Hepatocyte (in vitro differentiated cells): ENCODE data around the gene OLFM3. TPM values are rescaled to one million over a fixed set of nuclear protein-coding genes. Genes with fewer than 3 reads are reported as not detected.

Source experiments
- DNase-seq: peaks from one replicate; pipeline ENCODE4 v3.0.0-alpha.2; 2016; ENCODE audit warnings: low spot score
- H2AFZ ChIP-seq: fragments of 200-600 bp; sonication (generic); 2 replicates; pipeline ENCODE4 v1.6.0; 2016; ENCODE audit warnings: antibody characterized with exemption, mild to moderate bottlenecking
- H3K27ac ChIP-seq: fragments of 200-600 bp; sonication (generic); 2 replicates; pipeline ENCODE4 v1.5.1; 2016; ENCODE audit warnings: mild to moderate bottlenecking
- H3K27me3 ChIP-seq: fragments of 200-600 bp; sonication (generic); 2 replicates; pipeline ENCODE4 v1.6.1; 2016
- H3K36me3 ChIP-seq: fragments of 200-600 bp; sonication (generic); replicated peaks from 2 replicates; pipeline ENCODE4 v1.5.1; 2016; ENCODE audit warnings: low read depth; ENCODE audit not compliant: insufficient read depth
- H3K4me1 ChIP-seq: fragments of 200-600 bp; sonication (generic); 2 replicates; pipeline ENCODE4 v1.5.1; 2016; ENCODE audit warnings: mild to moderate bottlenecking, moderate library complexity; ENCODE audit not compliant: insufficient read depth
- H3K4me2 ChIP-seq: fragments of 200-600 bp; sonication (generic); 2 replicates; pipeline ENCODE4 v1.6.0; 2016
- H3K4me3 ChIP-seq: fragments of 200-600 bp; sonication (generic); 2 replicates; pipeline ENCODE4 v1.5.1; 2016; ENCODE audit warnings: mild to moderate bottlenecking
- H3K79me2 ChIP-seq: fragments of 200-600 bp; sonication (generic); 2 replicates; pipeline ENCODE4 v1.6.0; 2017; ENCODE audit warnings: mild to moderate bottlenecking
- H3K9me2 ChIP-seq: fragments of 200-600 bp; sonication (generic); replicated peaks from 2 replicates; pipeline ENCODE4 v1.6.0; 2017; ENCODE audit warnings: mild to moderate bottlenecking; ENCODE audit not compliant: insufficient read depth
- H3K9me3 ChIP-seq: fragments of 200-600 bp; sonication (generic); 2 replicates; pipeline ENCODE4 v1.5.1; 2016; ENCODE audit warnings: low read depth, mild to moderate bottlenecking
- H4K20me1 ChIP-seq: fragments of 200-600 bp; sonication (generic); 2 replicates; pipeline ENCODE4 v1.6.0; 2016; ENCODE audit warnings: mild to moderate bottlenecking; ENCODE audit not compliant: insufficient read depth, poor library complexity, severe bottlenecking
- EZH2 ChIP-seq: fragments of 200-600 bp; sonication (generic); IDR thresholded peaks from 2 replicates; pipeline ENCODE4 v1.6.1; 2016; ENCODE audit warnings: antibody characterized with exemption, mild to moderate bottlenecking, borderline replicate concordance
- EZH2phosphoT487 ChIP-seq: fragments of 200-600 bp; sonication (generic); IDR thresholded peaks from one replicate; pipeline ENCODE4 v1.6.1; 2018; ENCODE audit warnings: antibody characterized with exemption, mild to moderate bottlenecking, low read depth, moderate library complexity; ENCODE audit not compliant: unreplicated experiment, severe bottlenecking
- WGBS: methylation state at CpG from one replicate; pipeline ENCODE4 v1.1.6; 2016; ENCODE audit warnings: low lambda C conversion rate; ENCODE audit errors: missing lambda C conversion rate; 5-methylcytosine and 5-hydroxymethylcytosine counted together
- polyA plus RNA-seq: library from polyadenylated mRNA; unstranded; fragments of >200 nt; fragmentation: Nextera tagmentation; extraction: Ambion mirVana; gene quantifications from 2 replicates; pipeline ENCODE4 v1.2.1, GENCODE V29; 2016
- total RNA-seq: library from RNA; depleted of rRNA; stranded (reverse); fragments of >200 nt; gene quantifications from 2 replicates; pipeline ENCODE4 v1.2.3, GENCODE V29; 2014
- TF ChIP-seq, protein P1 (sequence below): fragments of 200-600 bp; sonication (generic); IDR thresholded peaks from 2 replicates; pipeline ENCODE4 v1.5.1; 2016; ENCODE audit warnings: antibody characterized with exemption, mild to moderate bottlenecking; ENCODE audit not compliant: poor library complexity

OLFM3 gene
- total and polyA plus RNA-seq, 2 experiments from 2014 or later, result 2.7 to 6.2 TPM

DNA sequence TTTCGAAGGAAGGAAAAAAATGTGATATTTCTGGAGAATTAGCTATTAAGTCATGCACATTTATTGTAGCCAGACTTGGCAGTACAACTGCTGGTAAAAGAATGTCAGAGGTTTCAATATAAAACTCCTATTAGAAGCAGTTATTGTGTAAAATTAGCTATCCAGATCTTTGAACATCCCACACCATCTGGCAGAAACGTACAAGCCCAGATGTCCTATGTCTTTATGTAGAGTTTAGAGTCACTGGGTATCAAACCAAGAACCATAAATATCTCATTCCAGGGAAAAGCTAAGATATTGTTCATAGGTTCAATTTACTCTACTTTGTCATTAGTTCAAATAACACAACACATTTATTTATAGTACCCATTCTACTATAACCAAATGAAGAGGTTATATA is 31.4 kb downstream of the OLFM3 start:
- no peaks in the 10 kb centered on the region for H3K79me2 ChIP-seq
- H3K4me1 ChIP-seq, result no peaks in the 10 kb centered on the region
- H3K9me3 ChIP-seq, result no peaks in the 10 kb centered on the region
- H3K36me3 ChIP-seq, result no peaks in the 10 kb centered on the region
- no peak overlapping the region for H3K27ac ChIP-seq
- no peak overlapping the region for H2AFZ ChIP-seq
- H3K4me2 ChIP-seq, result no peak overlapping the region
- 79% methylated on average over 2 of the region's 2 CpGs for WGBS
- H4K20me1 ChIP-seq, result no peaks in the 10 kb centered on the region
- TF ChIP-seq EZH2phosphoT487, result no peak
- TF ChIP-seq, protein P1, sequence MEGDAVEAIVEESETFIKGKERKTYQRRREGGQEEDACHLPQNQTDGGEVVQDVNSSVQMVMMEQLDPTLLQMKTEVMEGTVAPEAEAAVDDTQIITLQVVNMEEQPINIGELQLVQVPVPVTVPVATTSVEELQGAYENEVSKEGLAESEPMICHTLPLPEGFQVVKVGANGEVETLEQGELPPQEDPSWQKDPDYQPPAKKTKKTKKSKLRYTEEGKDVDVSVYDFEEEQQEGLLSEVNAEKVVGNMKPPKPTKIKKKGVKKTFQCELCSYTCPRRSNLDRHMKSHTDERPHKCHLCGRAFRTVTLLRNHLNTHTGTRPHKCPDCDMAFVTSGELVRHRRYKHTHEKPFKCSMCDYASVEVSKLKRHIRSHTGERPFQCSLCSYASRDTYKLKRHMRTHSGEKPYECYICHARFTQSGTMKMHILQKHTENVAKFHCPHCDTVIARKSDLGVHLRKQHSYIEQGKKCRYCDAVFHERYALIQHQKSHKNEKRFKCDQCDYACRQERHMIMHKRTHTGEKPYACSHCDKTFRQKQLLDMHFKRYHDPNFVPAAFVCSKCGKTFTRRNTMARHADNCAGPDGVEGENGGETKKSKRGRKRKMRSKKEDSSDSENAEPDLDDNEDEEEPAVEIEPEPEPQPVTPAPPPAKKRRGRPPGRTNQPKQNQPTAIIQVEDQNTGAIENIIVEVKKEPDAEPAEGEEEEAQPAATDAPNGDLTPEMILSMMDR, result no peak
- no peak for TF ChIP-seq EZH2
- no peak for DNase-seq
- no peak overlapping the region for H3K4me3 ChIP-seq
- H3K27me3 ChIP-seq, result no peaks in the 10 kb centered on the region
- no peaks in the 10 kb centered on the region for H3K9me2 ChIP-seq

DNA sequence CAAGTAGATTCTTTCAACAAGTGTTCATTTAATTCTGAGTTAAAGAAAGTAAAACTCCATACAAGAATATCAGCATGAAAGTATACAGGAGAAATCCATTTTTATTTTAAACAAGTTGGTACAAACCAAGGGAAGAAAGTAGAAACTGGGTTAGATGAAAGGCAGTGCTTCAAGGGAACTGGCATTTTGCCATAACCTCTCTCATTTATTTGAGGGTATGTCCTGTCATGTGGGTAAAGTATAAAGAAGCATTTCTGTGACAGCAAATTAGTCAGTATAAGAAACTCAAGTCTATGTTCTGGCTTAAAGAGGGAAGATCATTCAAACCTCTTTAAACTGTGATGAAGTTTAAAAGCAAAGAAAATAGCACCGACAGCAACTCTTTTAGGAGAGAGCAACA is 32.0 kb downstream of the OLFM3 start:
- no peaks in the 10 kb centered on the region for H3K9me2 ChIP-seq
- no peak overlapping the region for H3K27ac ChIP-seq
- no peak overlapping the region for H3K4me3 ChIP-seq
- H3K9me3 ChIP-seq, result no peaks in the 10 kb centered on the region
- no peak overlapping the region for H3K4me2 ChIP-seq
- 0% methylated on average over 1 of the region's 1 CpG for WGBS
- H3K27me3 ChIP-seq, result no peaks in the 10 kb centered on the region
- DNase-seq, result peak; percentile 6
- H3K36me3 ChIP-seq, result no peaks in the 10 kb centered on the region
- no peaks in the 10 kb centered on the region for H3K79me2 ChIP-seq
- H4K20me1 ChIP-seq, result no peaks in the 10 kb centered on the region
- H2AFZ ChIP-seq, result no peak overlapping the region
- TF ChIP-seq EZH2 (no peak), EZH2phosphoT487 (no peak)
- TF ChIP-seq, protein P1, result no peak
- H3K4me1 ChIP-seq, result no peaks in the 10 kb centered on the region

DNA sequence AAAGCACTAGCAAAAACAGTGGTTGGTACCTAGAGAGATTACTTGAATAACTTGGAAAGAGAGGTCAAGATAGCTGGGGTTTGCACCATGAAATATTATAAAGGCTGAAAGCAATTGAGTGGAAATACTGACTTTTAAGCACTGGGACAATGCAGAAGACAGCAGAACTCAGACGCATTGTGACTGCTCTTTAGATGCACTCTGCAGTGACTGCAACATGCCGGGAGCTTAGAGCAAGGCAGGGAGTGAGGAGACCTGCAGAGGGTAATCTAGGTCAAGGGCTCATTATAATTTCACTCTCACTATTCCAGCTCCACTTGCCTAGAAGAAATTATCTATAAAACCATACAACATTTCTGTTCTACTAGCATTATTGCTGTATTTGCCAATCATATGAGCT is 36.6 kb downstream of the OLFM3 start:
- 75% methylated on average over 2 of the region's 2 CpGs for WGBS
- no peak for TF ChIP-seq EZH2
- TF ChIP-seq, protein P1, result no peak
- no peak for TF ChIP-seq EZH2phosphoT487
- no peaks in the 10 kb centered on the region for H3K9me3 ChIP-seq
- H3K27me3 ChIP-seq, result no peaks in the 10 kb centered on the region
- no peak overlapping the region for H3K4me3 ChIP-seq
- no peak overlapping the region for H3K27ac ChIP-seq
- H3K79me2 ChIP-seq, result no peaks in the 10 kb centered on the region
- no peak overlapping the region for H2AFZ ChIP-seq
- H4K20me1 ChIP-seq, result no peaks in the 10 kb centered on the region
- DNase-seq, result no peak
- H3K9me2 ChIP-seq, result no peaks in the 10 kb centered on the region
- H3K36me3 ChIP-seq, result no peaks in the 10 kb centered on the region
- H3K4me2 ChIP-seq, result no peak overlapping the region
- no peaks in the 10 kb centered on the region for H3K4me1 ChIP-seq

DNA sequence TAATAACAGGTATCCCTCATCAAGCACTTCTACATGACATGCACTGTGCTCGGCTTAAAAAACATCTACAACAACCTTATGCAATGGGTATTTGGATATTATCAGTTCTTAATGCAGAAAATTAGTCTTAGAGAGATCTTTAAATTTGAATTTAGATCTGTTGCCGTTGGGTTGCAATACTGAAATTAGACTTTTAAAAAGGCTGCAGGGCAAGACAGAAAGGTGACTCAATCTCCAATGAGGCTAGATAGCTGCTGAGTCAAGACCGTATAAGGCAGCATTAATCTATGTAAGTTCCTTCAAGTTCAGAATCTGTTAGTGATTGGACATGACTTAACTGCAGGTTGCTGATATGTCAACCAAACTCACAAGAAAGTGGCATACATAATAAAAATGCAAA is 37.3 kb downstream of the OLFM3 start:
- no peaks in the 10 kb centered on the region for H3K36me3 ChIP-seq
- H3K27me3 ChIP-seq, result no peaks in the 10 kb centered on the region
- WGBS, result 79% methylated on average over 3 of the region's 3 CpGs
- no peak overlapping the region for H3K4me2 ChIP-seq
- no peaks in the 10 kb centered on the region for H3K9me3 ChIP-seq
- H3K4me3 ChIP-seq, result no peak overlapping the region
- DNase-seq, result no peak
- no peaks in the 10 kb centered on the region for H4K20me1 ChIP-seq
- H2AFZ ChIP-seq, result no peak overlapping the region
- H3K79me2 ChIP-seq, result no peaks in the 10 kb centered on the region
- no peaks in the 10 kb centered on the region for H3K9me2 ChIP-seq
- TF ChIP-seq, protein P1, result no peak
- TF ChIP-seq EZH2, result no peak
- no peak for TF ChIP-seq EZH2phosphoT487
- H3K4me1 ChIP-seq, result no peaks in the 10 kb centered on the region
- no peak overlapping the region for H3K27ac ChIP-seq
